HCT116 (cell line): ENCODE data around the gene MAST4. TPM values are rescaled to one million over a fixed set of nuclear protein-coding genes. Genes with fewer than 3 reads are reported as not detected.

Experiments
- ATAC-seq: fragments of 200-7000 bp; cut with Tn5 transposase; 2 replicates; pipeline ENCODE4 v1.9.1; 2020; ENCODE audit warnings: mild to moderate bottlenecking, moderate library complexity
- BruUV-seq: library from RNA; stranded (reverse); fragments of 400-500 nt; replicated peaks from 2 replicates; lab custom pipeline; 2021; lab: Mats Ljungman, UMichigan
- CTCF ChIA-PET: fragments of 300-600 bp; sonication (Branson Sonifier 250); formaldehyde crosslinking; loops from one replicate; lab custom pipeline; 2021; ENCODE audit warnings: antibody characterized with exemption; lab: Charles Lee
- POLR2A ChIA-PET: fragments of 300-600, 350-600 bp; sonication (Branson Sonifier 250); formaldehyde crosslinking; loops from one replicate; lab custom pipeline; 2021; ENCODE audit warnings: antibody characterized with exemption; lab: Charles Lee
- RAD21 ChIA-PET, 2 experiments: fragments of 300-600 bp; sonication (Branson Sonifier 250); formaldehyde crosslinking; loops; one replicate each; lab custom pipeline; 2023; ENCODE audit warnings: low total read pairs in 2 of 2; ENCODE audit not compliant: uncharacterized antibody in 2 of 2, unreplicated experiment in 2 of 2, low non-redundant PET in 1 of 2; lab: Charles Lee
- DNase-seq: peaks from one replicate; pipeline ENCODE4 v3.0.0-alpha.2; 2010; ENCODE audit warnings: low read depth, low spot score
- H2AFZ ChIP-seq: fragments of 200-600 bp; shearing (Covaris generic), sonication (generic); 2 replicates; pipeline ENCODE4 v1.6.1; 2017; ENCODE audit warnings: low read depth, mixed run types, mixed read lengths, antibody characterized with exemption, low read length; ENCODE audit not compliant: poor library complexity, severe bottlenecking
- H3K27ac ChIP-seq: 2 replicates; pipeline ENCODE4 v1.5.1; 2012; ENCODE audit warnings: low read depth, low read length
- H3K27me3 ChIP-seq: fragments of 200-600 bp; sonication (generic); 2 replicates; pipeline ENCODE4 v1.6.1; 2016; ENCODE audit warnings: mixed run types, low read length, mixed read lengths; ENCODE audit not compliant: insufficient read depth
- H3K36me3 ChIP-seq, 2 experiments: fragments of 200-500 bp in 1 of 2; fragments of 200-600 bp in 1 of 2; sonication (Bioruptor generic) in 1 of 2; sonication (generic) in 1 of 2; 2 replicates each; pipeline versions ENCODE4 v1.5.1 to v1.6.1; 2014 to 2016; ENCODE audit warnings: low read length in 2 of 2, inconsistent platforms in 1 of 2, mixed read lengths in 1 of 2, mixed run types in 1 of 2; ENCODE audit not compliant: insufficient read depth in 2 of 2, control insufficient read depth in 1 of 2
- H3K4me1 ChIP-seq, 2 experiments: fragments of 200-600 bp in 1 of 2; sonication (generic) in 1 of 2; 2 replicates each; pipeline versions ENCODE4 v1.5.1 to v1.6.1; 2012 to 2017; ENCODE audit warnings: low read length in 2 of 2, inconsistent platforms in 1 of 2, mild to moderate bottlenecking in 1 of 2, mixed read lengths in 1 of 2, mixed run types in 1 of 2, moderate library complexity in 1 of 2; ENCODE audit not compliant: insufficient read depth in 2 of 2, control insufficient read depth in 1 of 2
- H3K4me2 ChIP-seq: fragments of 200-600 bp; sonication (generic); 2 replicates; pipeline ENCODE4 v1.6.1; 2017; ENCODE audit warnings: mixed run types, low read length, mixed read lengths
- H3K4me3 ChIP-seq, 2 experiments: fragments of 200-600 bp in 1 of 2; sonication (generic) in 1 of 2; replicated peaks in 1 of 2; 2 replicates each; pipeline ENCODE4 v1.5.1; 2011 to 2016; ENCODE audit warnings: low read length in 2 of 2, control low read depth in 1 of 2, low read depth in 1 of 2, mild to moderate bottlenecking in 1 of 2, mixed read lengths in 1 of 2, mixed run types in 1 of 2
- H3K79me2 ChIP-seq: fragments of 200-600 bp; sonication (generic); 2 replicates; pipeline ENCODE4 v1.6.1; 2017; ENCODE audit warnings: mild to moderate bottlenecking, mixed run types, low read length, moderate library complexity, mixed read lengths; ENCODE audit not compliant: insufficient read depth
- H3K9ac ChIP-seq: fragments of 200-600 bp; sonication (generic); 2 replicates; pipeline ENCODE4 v1.6.1; 2016; ENCODE audit warnings: low read length, mixed read lengths
- H3K9me2 ChIP-seq: fragments of 200-600 bp; sonication (generic), shearing (Covaris generic); 2 replicates; pipeline ENCODE4 v1.6.1; 2017; ENCODE audit warnings: mixed run types, mild to moderate bottlenecking, moderate library complexity; ENCODE audit not compliant: insufficient read depth
- H3K9me3 ChIP-seq, 2 experiments: fragments of 200-500 bp in 1 of 2; fragments of 200-600 bp in 1 of 2; sonication (Bioruptor generic) in 1 of 2; sonication (generic) in 1 of 2; 2 replicates each; pipeline ENCODE4 v1.6.1; 2014 to 2017; ENCODE audit warnings: low read length in 2 of 2, mixed read lengths in 2 of 2, inconsistent platforms in 1 of 2, low read depth in 1 of 2, mild to moderate bottlenecking in 1 of 2, mixed run types in 1 of 2, moderate library complexity in 1 of 2; ENCODE audit not compliant: control insufficient read depth in 1 of 2, insufficient read depth in 1 of 2
- H4K20me1 ChIP-seq: fragments of 200-600 bp; sonication (generic), shearing (Covaris generic); 2 replicates; pipeline ENCODE4 v1.6.1; 2017; ENCODE audit warnings: mixed run types, mild to moderate bottlenecking, moderate library complexity; ENCODE audit not compliant: insufficient read depth
- CBX3 ChIP-seq: IDR thresholded peaks from 2 replicates; pipeline ENCODE4 v1.6.1; 2012; ENCODE audit warnings: low read depth
- ELF1 ChIP-seq: IDR thresholded peaks from 2 replicates; pipeline ENCODE4 v1.6.1; 2012; ENCODE audit warnings: low read depth, borderline replicate concordance
- EZH2phosphoT487 ChIP-seq: fragments of 200-600 bp; IDR thresholded peaks from 2 replicates; pipeline ENCODE4 v1.6.1; 2018; ENCODE audit warnings: antibody characterized with exemption, borderline replicate concordance
- SP1 ChIP-seq: IDR thresholded peaks from 2 replicates; pipeline ENCODE4 v1.6.1; 2012; ENCODE audit warnings: low read depth
- ZFX ChIP-seq: fragments of 450-650 bp; IDR thresholded peaks from 2 replicates; pipeline ENCODE4 v1.6.1; 2017
- intact Hi-C: fragments of 100-400 bp; cut with micrococcal nuclease; formaldehyde crosslinking; loops from 2 replicates; pipeline ENCODE4 v1.10.0; 2022
- total RNA-seq: library from RNA; stranded (reverse); gene quantifications from one replicate; pipeline ENCODE4 v1.2.1, GENCODE V29; 2021; ENCODE audit not compliant: unreplicated experiment
- TF ChIP-seq, protein P1 (sequence below), 3 experiments: fragments of 200-600 bp in 1 of 3; sonication (generic) in 1 of 3; IDR thresholded peaks in 2 of 3; conservative IDR thresholded peaks in 1 of 3; 2 replicates each; pipeline ENCODE4 v1.5.1; 2012 to 2017; ENCODE audit warnings: low read depth in 2 of 3, low read length in 2 of 3, antibody characterized with exemption in 1 of 3, borderline replicate concordance in 1 of 3, control low read depth in 1 of 3, mild to moderate bottlenecking in 1 of 3, mixed read lengths in 1 of 3, mixed run types in 1 of 3, moderate library complexity in 1 of 3; ENCODE audit not compliant: insufficient read depth in 1 of 3

MAST4 gene
- total RNA-seq, 1 experiment from 2014 or later: 1.1 TPM

DNA sequence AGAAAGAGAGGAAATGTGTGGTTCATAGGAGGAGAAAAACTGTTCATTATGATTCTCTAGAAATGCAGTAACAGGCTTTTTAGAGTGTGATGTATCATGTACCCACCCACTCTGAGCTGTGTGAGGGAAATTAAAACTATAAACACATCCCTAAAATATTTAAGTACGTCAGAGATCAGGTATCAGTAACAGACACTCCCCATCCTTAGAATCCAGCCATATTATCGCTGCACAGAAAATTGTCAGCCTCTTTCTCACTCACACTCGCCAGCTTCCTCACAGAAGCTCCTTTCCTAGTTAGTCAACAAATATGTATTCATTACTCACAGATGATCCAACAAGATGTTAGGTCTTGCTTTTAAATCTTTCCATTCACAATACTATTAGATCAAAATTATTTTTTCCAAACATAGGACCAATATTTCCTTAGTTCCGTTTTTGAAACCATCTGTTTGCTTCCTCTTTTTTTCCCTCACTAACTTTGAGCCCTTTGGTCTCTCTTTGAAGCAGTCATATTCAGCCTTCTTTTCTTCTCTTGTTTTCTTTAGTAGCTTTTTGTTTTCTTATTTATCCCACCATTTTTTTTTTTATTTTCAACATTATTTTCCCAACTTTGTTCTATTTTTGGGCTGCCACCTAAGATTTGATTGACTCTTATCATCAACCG is 13.6 kb upstream of the MAST4 start:
- DNase-seq (no peak), ATAC-seq (no peak)
- Histone ChIP-seq H3K4me3 (no peak overlapping the region), H3K27ac (no peak overlapping the region), H4K20me1 (no peaks in the 10 kb centered on the region; the same call in 1 of the 2 replicates), H3K27me3 (peaks cover 38% of the 10 kb centered on the region), H3K4me2 (no peak overlapping the region), H3K9me2 (no peaks in the 10 kb centered on the region), H3K4me1 (no peaks in the 10 kb centered on the region), H3K79me2 (no peaks in the 10 kb centered on the region), H3K9me3 (no peaks in the 10 kb centered on the region), H2AFZ (no peak overlapping the region), H3K9ac (no peak overlapping the region), H3K36me3 (no peaks in the 10 kb centered on the region)
- RAD21 ChIA-PET: no interaction called here
- BruUV-seq: no TSS peak
- TF ChIP-seq ELF1: no peak
- TF ChIP-seq CBX3: no peak
- CTCF ChIA-PET: no interaction called here
- POLR2A ChIA-PET: no interaction called here
- intact Hi-C loops: no loop called here

DNA sequence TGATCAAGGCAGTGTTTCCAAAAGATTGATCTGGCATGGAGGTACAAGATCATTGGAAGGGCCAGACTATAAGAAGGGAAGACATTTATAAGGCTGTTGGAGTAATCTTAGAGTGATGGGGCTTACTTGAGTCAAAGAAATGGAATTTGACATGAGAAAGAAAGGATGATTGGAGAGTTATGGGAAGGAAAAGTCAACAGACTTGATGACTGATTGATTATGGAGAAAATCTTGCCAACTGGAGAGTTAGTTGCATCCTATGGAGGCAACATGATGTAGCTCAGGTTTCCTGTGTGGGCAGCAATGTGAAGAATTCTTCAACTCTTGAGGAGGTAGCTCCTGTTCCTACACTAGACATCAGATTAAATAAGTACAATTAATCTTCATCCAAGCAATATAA is 10.9 kb upstream of the MAST4 start:
- Histone ChIP-seq H3K4me3 (no peak overlapping the region), H3K4me2 (no peak overlapping the region), H3K27ac (no peak overlapping the region), H2AFZ (no peak overlapping the region), H3K79me2 (no peaks in the 10 kb centered on the region), H3K4me1 (no peaks in the 10 kb centered on the region), H3K27me3 (peaks cover 35% of the 10 kb centered on the region), H3K36me3 (no peaks in the 10 kb centered on the region), H4K20me1 (no peaks in the 10 kb centered on the region; the same call in 1 of the 2 replicates), H3K9me2 (no peaks in the 10 kb centered on the region), H3K9me3 (no peaks in the 10 kb centered on the region), H3K9ac (no peak overlapping the region)
- ChIA-PET POLR2A (no interaction called here), CTCF (no interaction called here), RAD21 (no interaction called here)
- intact Hi-C loops: no loop called here
- ATAC-seq (no peak), DNase-seq (no peak)
- TF ChIP-seq SP1 (no peak), EZH2phosphoT487 (no peak), ZFX (no peak)
- TF ChIP-seq, protein P1, sequence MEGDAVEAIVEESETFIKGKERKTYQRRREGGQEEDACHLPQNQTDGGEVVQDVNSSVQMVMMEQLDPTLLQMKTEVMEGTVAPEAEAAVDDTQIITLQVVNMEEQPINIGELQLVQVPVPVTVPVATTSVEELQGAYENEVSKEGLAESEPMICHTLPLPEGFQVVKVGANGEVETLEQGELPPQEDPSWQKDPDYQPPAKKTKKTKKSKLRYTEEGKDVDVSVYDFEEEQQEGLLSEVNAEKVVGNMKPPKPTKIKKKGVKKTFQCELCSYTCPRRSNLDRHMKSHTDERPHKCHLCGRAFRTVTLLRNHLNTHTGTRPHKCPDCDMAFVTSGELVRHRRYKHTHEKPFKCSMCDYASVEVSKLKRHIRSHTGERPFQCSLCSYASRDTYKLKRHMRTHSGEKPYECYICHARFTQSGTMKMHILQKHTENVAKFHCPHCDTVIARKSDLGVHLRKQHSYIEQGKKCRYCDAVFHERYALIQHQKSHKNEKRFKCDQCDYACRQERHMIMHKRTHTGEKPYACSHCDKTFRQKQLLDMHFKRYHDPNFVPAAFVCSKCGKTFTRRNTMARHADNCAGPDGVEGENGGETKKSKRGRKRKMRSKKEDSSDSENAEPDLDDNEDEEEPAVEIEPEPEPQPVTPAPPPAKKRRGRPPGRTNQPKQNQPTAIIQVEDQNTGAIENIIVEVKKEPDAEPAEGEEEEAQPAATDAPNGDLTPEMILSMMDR (IDR thresholded peaks at IDR 0.05 in 2 of 3, conservative IDR thresholded peaks at IDR 0.05 in 1 of 3; ENCODE audit: borderline replicate concordance in 1 of 3, insufficient read depth in 1 of 3, low read depth in 2 of 3, low read length in 2 of 3): no peak
- no TSS peak for BruUV-seq
